Calu3 (cell line): ENCODE data around the gene PPP1R26. TPM values are rescaled to one million over a fixed set of nuclear protein-coding genes. Genes with fewer than 3 reads are reported as not detected.

Source experiments
- BruUV-seq: library from RNA; stranded (reverse); fragments of 400-500 nt; replicated peaks from 2 replicates; lab custom pipeline; 2021; lab: Mats Ljungman, UMichigan
- CTCF ChIA-PET: fragments of 300-600 bp; sonication (Branson Sonifier 250); formaldehyde crosslinking; loops from one replicate; lab custom pipeline; 2022; ENCODE audit warnings: antibody characterized with exemption; lab: Charles Lee
- DNase-seq: peaks from one replicate; pipeline ENCODE4 v3.0.0; 2022
- H3K27ac Mint-ChIP-seq: one replicate; pipeline ENCODE4 v1.8.0; 2022; ENCODE audit warnings: mixed read lengths; ENCODE audit not compliant: unreplicated experiment
- H3K27me3 Mint-ChIP-seq: one replicate; pipeline ENCODE4 v1.8.0; 2022; ENCODE audit warnings: mixed read lengths; ENCODE audit not compliant: unreplicated experiment
- H3K36me3 Mint-ChIP-seq: one replicate; pipeline ENCODE4 v1.8.0; 2022; ENCODE audit warnings: mild to moderate bottlenecking, moderate library complexity, mixed read lengths; ENCODE audit not compliant: insufficient read depth, unreplicated experiment
- H3K4me1 Mint-ChIP-seq: one replicate; pipeline ENCODE4 v1.8.0; 2022; ENCODE audit warnings: mild to moderate bottlenecking, low read depth, mixed read lengths; ENCODE audit not compliant: unreplicated experiment
- H3K4me3 Mint-ChIP-seq: one replicate; pipeline ENCODE4 v1.8.0; 2022; ENCODE audit warnings: mild to moderate bottlenecking, low read depth, moderate library complexity, mixed read lengths; ENCODE audit not compliant: unreplicated experiment
- H3K9me3 Mint-ChIP-seq: one replicate; pipeline ENCODE4 v1.8.0; 2022; ENCODE audit warnings: low read depth, mixed read lengths; ENCODE audit not compliant: unreplicated experiment
- intact Hi-C: fragments of 100-400 bp; cut with micrococcal nuclease; formaldehyde crosslinking; loops from one replicate; pipeline ENCODE4 v1.10.0; 2022; ENCODE audit not compliant: unreplicated experiment
- total RNA-seq: library from RNA; stranded (reverse); gene quantifications from 2 replicates; pipeline ENCODE4 v1.2.3, GENCODE V29; 2022
- TF ChIP-seq, protein P1 (sequence below): fragments of 200-600 bp; IDR thresholded peaks from one replicate; pipeline ENCODE4 v1.8.0; 2022; ENCODE audit warnings: antibody characterized with exemption; ENCODE audit not compliant: unreplicated experiment

PPP1R26 gene
- total RNA-seq, 1 experiment from 2014 or later: 35.1 TPM

DNA sequence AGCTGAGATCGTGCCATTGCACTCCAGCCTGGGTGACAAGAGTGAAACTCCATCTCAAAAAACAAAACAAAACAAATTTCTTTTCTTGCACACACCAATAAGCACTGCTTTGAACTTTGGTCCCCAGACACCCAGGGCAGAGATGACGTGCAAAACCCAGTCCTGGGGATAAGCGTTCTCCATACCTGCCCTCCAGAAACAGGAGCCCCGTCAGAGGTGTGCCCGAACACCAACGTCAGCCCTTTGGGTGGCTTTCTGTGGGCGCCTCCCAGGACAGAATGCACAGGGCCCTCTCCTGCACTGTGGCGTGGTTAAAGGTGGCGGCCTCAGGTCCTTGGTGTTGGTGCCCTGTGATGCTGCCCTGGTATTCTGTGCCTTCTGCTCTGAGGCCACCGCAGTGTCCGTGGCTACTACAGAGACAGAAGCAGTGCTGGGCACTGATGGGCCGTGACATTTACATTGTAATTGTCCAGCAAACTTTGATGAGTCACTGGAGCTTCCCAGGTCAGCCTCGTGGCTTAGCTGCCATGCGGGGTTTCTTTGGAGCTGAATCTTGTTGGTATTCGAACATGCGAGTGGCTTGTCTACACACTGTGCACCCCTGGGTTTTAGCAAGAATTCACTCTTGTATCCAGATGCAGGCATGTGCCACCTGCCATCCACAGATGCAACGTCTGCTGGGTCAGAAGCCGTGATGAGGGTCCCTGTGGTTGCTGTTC is 9.8 kb downstream of the PPP1R26 start:
- intact Hi-C loops: no loop called here
- DNase-seq: no peak
- no TSS peak for BruUV-seq
- CTCF ChIA-PET: no interaction called here
- no peaks in the 10 kb centered on the region for H3K9me3 Mint-ChIP-seq
- H3K27ac Mint-ChIP-seq: no peak overlapping the region
- no peak overlapping the region for H3K4me3 Mint-ChIP-seq
- no peaks in the 10 kb centered on the region for H3K4me1 Mint-ChIP-seq
- TF ChIP-seq, protein P1, sequence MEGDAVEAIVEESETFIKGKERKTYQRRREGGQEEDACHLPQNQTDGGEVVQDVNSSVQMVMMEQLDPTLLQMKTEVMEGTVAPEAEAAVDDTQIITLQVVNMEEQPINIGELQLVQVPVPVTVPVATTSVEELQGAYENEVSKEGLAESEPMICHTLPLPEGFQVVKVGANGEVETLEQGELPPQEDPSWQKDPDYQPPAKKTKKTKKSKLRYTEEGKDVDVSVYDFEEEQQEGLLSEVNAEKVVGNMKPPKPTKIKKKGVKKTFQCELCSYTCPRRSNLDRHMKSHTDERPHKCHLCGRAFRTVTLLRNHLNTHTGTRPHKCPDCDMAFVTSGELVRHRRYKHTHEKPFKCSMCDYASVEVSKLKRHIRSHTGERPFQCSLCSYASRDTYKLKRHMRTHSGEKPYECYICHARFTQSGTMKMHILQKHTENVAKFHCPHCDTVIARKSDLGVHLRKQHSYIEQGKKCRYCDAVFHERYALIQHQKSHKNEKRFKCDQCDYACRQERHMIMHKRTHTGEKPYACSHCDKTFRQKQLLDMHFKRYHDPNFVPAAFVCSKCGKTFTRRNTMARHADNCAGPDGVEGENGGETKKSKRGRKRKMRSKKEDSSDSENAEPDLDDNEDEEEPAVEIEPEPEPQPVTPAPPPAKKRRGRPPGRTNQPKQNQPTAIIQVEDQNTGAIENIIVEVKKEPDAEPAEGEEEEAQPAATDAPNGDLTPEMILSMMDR: no peak
- H3K27me3 Mint-ChIP-seq: no peaks in the 10 kb centered on the region
- peaks cover 16% of the 10 kb centered on the region for H3K36me3 Mint-ChIP-seq

GRCh38 chr9:135490166-135490870 is 10.7 kb downstream of the PPP1R26 start:
- H3K9me3 Mint-ChIP-seq: no peaks in the 10 kb centered on the region
- TF ChIP-seq, protein P1: no peak
- CTCF ChIA-PET: no interaction called here
- H3K4me1 Mint-ChIP-seq: no peaks in the 10 kb centered on the region
- H3K27ac Mint-ChIP-seq: no peak overlapping the region
- DNase-seq: no peak
- H3K27me3 Mint-ChIP-seq: no peaks in the 10 kb centered on the region
- H3K36me3 Mint-ChIP-seq: peaks cover 7% of the 10 kb centered on the region
- BruUV-seq: no TSS peak
- no peak overlapping the region for H3K4me3 Mint-ChIP-seq
- intact Hi-C loops: no loop called here

- no peak overlapping the region for H3K27ac Mint-ChIP-seq
- no peak overlapping the region for H3K4me3 Mint-ChIP-seq
- no peaks in the 10 kb centered on the region for H3K4me1 Mint-ChIP-seq
- H3K9me3 Mint-ChIP-seq: no peaks in the 10 kb centered on the region
- no peaks in the 10 kb centered on the region for H3K27me3 Mint-ChIP-seq
- H3K36me3 Mint-ChIP-seq: peaks cover 5% of the 10 kb centered on the region
- TF ChIP-seq, protein P1: no peak
- BruUV-seq: no TSS peak
- no peak for DNase-seq
- intact Hi-C loops: no loop called here
- CTCF ChIA-PET: no interaction called here
Observed at GRCh38 chr9:135490980-135491464, 11.4 kb downstream of the PPP1R26 start.

GRCh38 chr9:135491764-135492163 is 12.2 kb downstream of the PPP1R26 start:
- H3K9me3 Mint-ChIP-seq: no peaks in the 10 kb centered on the region
- intact Hi-C loops: no loop called here
- no peak overlapping the region for H3K4me3 Mint-ChIP-seq
- H3K27ac Mint-ChIP-seq: no peak overlapping the region
- CTCF ChIA-PET: no interaction called here
- BruUV-seq: no TSS peak
- peaks cover 5% of the 10 kb centered on the region for H3K36me3 Mint-ChIP-seq
- TF ChIP-seq, protein P1: no peak
- no peaks in the 10 kb centered on the region for H3K4me1 Mint-ChIP-seq
- no peak for DNase-seq
- H3K27me3 Mint-ChIP-seq: no peaks in the 10 kb centered on the region
